H9 (cell line): ENCODE measurements around the gene LIN28B. TPM values are rescaled to one million over a fixed set of nuclear protein-coding genes. Genes with fewer than 3 reads are reported as not detected.

Experiments used
- DNase-seq: peaks from one replicate; pipeline ENCODE4 v3.0.0-alpha.2; 2017
- H2AFZ ChIP-seq: one replicate; pipeline ENCODE4 v1.6.1; 2013; ENCODE audit warnings: mild to moderate bottlenecking, low read length, control low read depth, moderate library complexity
- H2AK5ac ChIP-seq: 2 replicates; pipeline ENCODE4 v1.6.1; 2013; ENCODE audit warnings: low read length, control low read depth, mixed read lengths; ENCODE audit not compliant: insufficient read length
- H2BK120ac ChIP-seq: one replicate; pipeline ENCODE4 v1.6.1; 2013; ENCODE audit warnings: low read depth, mild to moderate bottlenecking, low read length, control low read depth, inconsistent platforms; ENCODE audit not compliant: poor library complexity, severe bottlenecking
- H2BK12ac ChIP-seq: 2 replicates; pipeline ENCODE4 v1.6.1; 2013; ENCODE audit warnings: low read length, control low read depth, mixed read lengths, low read depth; ENCODE audit not compliant: insufficient read length
- H2BK15ac ChIP-seq: 2 replicates; pipeline ENCODE4 v1.6.1; 2013; ENCODE audit warnings: low read depth, low read length, control low read depth
- H2BK20ac ChIP-seq: one replicate; pipeline ENCODE4 v1.6.1; 2013; ENCODE audit warnings: low read depth, mild to moderate bottlenecking, low read length, control low read depth, inconsistent platforms; ENCODE audit not compliant: poor library complexity, severe bottlenecking
- H2BK5ac ChIP-seq: 2 replicates; pipeline ENCODE4 v1.6.1; 2013; ENCODE audit warnings: low read length, control low read depth, mixed read lengths; ENCODE audit not compliant: insufficient read length
- H3K14ac ChIP-seq: 2 replicates; pipeline ENCODE4 v1.6.1; 2013; ENCODE audit warnings: low read length, control low read depth; ENCODE audit not compliant: insufficient read depth
- H3K18ac ChIP-seq: 2 replicates; pipeline ENCODE4 v1.6.1; 2013; ENCODE audit warnings: low read depth, mild to moderate bottlenecking, mixed read lengths, low read length, control low read depth; ENCODE audit not compliant: insufficient read length
- H3K23ac ChIP-seq: 2 replicates; pipeline ENCODE4 v1.6.1; 2013; ENCODE audit warnings: low read length, control low read depth, mixed read lengths, low read depth; ENCODE audit not compliant: insufficient read length
- H3K23me2 ChIP-seq: 2 replicates; pipeline ENCODE4 v1.6.1; 2013; ENCODE audit warnings: low read depth, mild to moderate bottlenecking, mixed read lengths, low read length, control low read depth; ENCODE audit not compliant: insufficient read length, poor library complexity, severe bottlenecking
- H3K27ac ChIP-seq: 2 replicates; pipeline ENCODE4 v1.5.1; 2013; ENCODE audit warnings: low read length, control low read depth, mixed read lengths, low read depth; ENCODE audit not compliant: insufficient read length
- H3K27me3 ChIP-seq: 2 replicates; pipeline ENCODE4 v1.6.1; 2013; ENCODE audit warnings: low read length, control low read depth, inconsistent platforms; ENCODE audit not compliant: insufficient read depth
- H3K4ac ChIP-seq: 2 replicates; pipeline ENCODE4 v1.6.1; 2013; ENCODE audit warnings: low read depth, mild to moderate bottlenecking, control low read depth, inconsistent platforms, low read length, moderate library complexity
- H3K4me1 ChIP-seq: 2 replicates; pipeline ENCODE4 v1.6.1; 2013; ENCODE audit warnings: low read length, control low read depth, inconsistent platforms; ENCODE audit not compliant: insufficient read depth
- H3K4me2 ChIP-seq: 2 replicates; pipeline ENCODE4 v1.6.1; 2013; ENCODE audit warnings: low read length, control low read depth, mixed read lengths; ENCODE audit not compliant: insufficient read length, insufficient read depth
- H3K56ac ChIP-seq: 2 replicates; pipeline ENCODE4 v1.6.1; 2013; ENCODE audit warnings: low read depth, mild to moderate bottlenecking, mixed read lengths, low read length, control low read depth; ENCODE audit not compliant: insufficient read length
- H3K79me1 ChIP-seq: 2 replicates; pipeline ENCODE4 v1.6.1; 2013; ENCODE audit warnings: low read depth, mild to moderate bottlenecking, moderate library complexity, low read length, control low read depth, inconsistent platforms; ENCODE audit not compliant: insufficient read depth, poor library complexity, severe bottlenecking
- H3K79me2 ChIP-seq: 2 replicates; pipeline ENCODE4 v1.6.1; 2013; ENCODE audit warnings: low read length, control low read depth, inconsistent platforms; ENCODE audit not compliant: insufficient read depth
- H3K9ac ChIP-seq: 2 replicates; pipeline ENCODE4 v1.6.1; 2013; ENCODE audit warnings: low read length, control low read depth, mixed read lengths; ENCODE audit not compliant: insufficient read length; ENCODE audit errors: extremely low read depth
- H3K9me3 ChIP-seq: one replicate; pipeline ENCODE4 v1.6.1; 2013; ENCODE audit warnings: low read depth, low read length, inconsistent platforms; ENCODE audit not compliant: control insufficient read depth
- H3T11ph ChIP-seq: one replicate; pipeline ENCODE4 v1.6.1; 2013; ENCODE audit warnings: mild to moderate bottlenecking, low read length, control low read depth, inconsistent platforms
- H4K20me1 ChIP-seq: one replicate; pipeline ENCODE4 v1.6.1; 2013; ENCODE audit not compliant: control insufficient read depth, insufficient read length, insufficient read depth
- H4K5ac ChIP-seq: 2 replicates; pipeline ENCODE4 v1.6.1; 2013; ENCODE audit warnings: low read depth, mild to moderate bottlenecking, mixed read lengths, low read length, control low read depth; ENCODE audit not compliant: insufficient read length
- H4K8ac ChIP-seq: replicated peaks from 2 replicates; pipeline ENCODE4 v1.6.1; 2013; ENCODE audit warnings: low read length, control low read depth, mixed read lengths, low read depth; ENCODE audit not compliant: insufficient read length
- H4K91ac ChIP-seq: 2 replicates; pipeline ENCODE4 v1.6.1; 2013; ENCODE audit warnings: low read depth, mild to moderate bottlenecking, moderate library complexity, mixed read lengths, low read length, control low read depth; ENCODE audit not compliant: insufficient read length
- H3K27ac Mint-ChIP-seq, 3 experiments: 2 replicates in 2 of 3; 3 replicates in 1 of 3; pipeline ENCODE4 v1.8.0; 2020 to 2021; ENCODE audit warnings: mixed read lengths in 3 of 3, mild to moderate bottlenecking in 1 of 3, moderate library complexity in 1 of 3
- H3K27me3 Mint-ChIP-seq: 2 replicates; pipeline ENCODE4 v1.8.0; 2021; ENCODE audit warnings: low read depth, mild to moderate bottlenecking, moderate library complexity, mixed read lengths
- H3K36me3 Mint-ChIP-seq, 3 experiments: 2 replicates in 2 of 3; 3 replicates in 1 of 3; pipeline ENCODE4 v1.8.0; 2020 to 2021; ENCODE audit warnings: low read depth in 3 of 3, mixed read lengths in 3 of 3; ENCODE audit not compliant: insufficient read depth in 1 of 3
- H3K4me1 Mint-ChIP-seq, 2 experiments: 2 replicates each; pipeline ENCODE4 v1.8.0; 2020; ENCODE audit warnings: mixed read lengths in 2 of 2
- H3K4me3 Mint-ChIP-seq, 2 experiments: 2 replicates in 1 of 2; 3 replicates in 1 of 2; pipeline ENCODE4 v1.8.0; 2020 to 2021; ENCODE audit warnings: mild to moderate bottlenecking in 2 of 2, mixed read lengths in 2 of 2, moderate library complexity in 1 of 2
- H3K9me3 Mint-ChIP-seq, 2 experiments: 2 replicates in 1 of 2; 3 replicates in 1 of 2; pipeline ENCODE4 v1.8.0; 2020; ENCODE audit warnings: mild to moderate bottlenecking in 2 of 2, mixed read lengths in 2 of 2, moderate library complexity in 1 of 2
- WGBS: extraction: QIAGEN DNeasy Blood & Tissue Kit; methylation state at CpG from one replicate; pipeline ENCODE4 v1.1.7; 2013; ENCODE audit warnings: missing lambda C conversion rate, low lambda C conversion rate, mixed read lengths; ENCODE audit not compliant: insufficient read length; ENCODE audit errors: extremely low coverage; 5-methylcytosine and 5-hydroxymethylcytosine counted together
- total RNA-seq: library from RNA; stranded (reverse); gene quantifications from 2 replicates; pipeline ENCODE4 v1.2.1, GENCODE V29; 2021
- TF ChIP-seq, protein P1 (sequence below): fragments of 200-600 bp; sonication (generic); conservative IDR thresholded peaks from 3 replicates; pipeline ENCODE4 v1.8.0; 2021; ENCODE audit warnings: antibody characterized with exemption, mild to moderate bottlenecking

The LIN28B gene
- total RNA-seq, 1 experiment from 2014 or later: 110 TPM

DNA sequence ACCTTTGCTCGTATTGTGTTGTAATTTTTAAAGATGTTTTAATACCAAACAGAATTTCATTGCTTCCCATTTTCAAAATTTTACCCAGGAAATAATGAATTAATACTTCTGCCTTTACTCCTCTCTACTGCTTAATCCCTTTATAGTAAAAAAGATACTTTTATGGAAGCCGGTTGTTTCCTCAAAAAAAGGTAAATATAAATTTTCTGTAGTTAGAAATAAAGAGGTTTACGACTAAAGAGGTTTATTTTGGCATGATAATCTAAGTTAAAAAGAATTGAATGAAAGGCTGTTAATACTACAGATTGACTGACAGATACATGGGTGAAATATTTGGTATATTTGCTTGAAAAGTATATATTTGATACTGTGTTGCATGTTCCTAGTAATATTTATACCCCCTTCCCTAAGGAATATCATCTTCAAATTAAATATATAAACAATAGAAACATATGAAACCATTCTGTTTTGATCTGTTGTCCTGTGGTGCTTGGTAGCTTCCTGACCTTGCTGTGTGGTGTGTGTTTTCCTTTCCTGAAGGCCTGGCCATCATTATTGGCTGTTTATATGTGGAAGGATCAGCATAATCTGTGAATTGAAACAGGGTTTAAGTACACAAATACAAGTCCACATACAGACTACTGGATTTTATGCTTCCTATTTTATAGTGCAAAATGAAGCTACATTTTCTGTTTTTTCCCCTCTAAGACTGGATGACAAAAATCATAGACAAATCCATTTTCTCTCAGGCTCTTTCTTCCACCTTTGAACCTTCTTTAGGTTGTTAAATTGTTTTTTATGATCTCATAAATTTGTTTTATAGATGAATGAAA is 2.3 kb downstream of the LIN28B start:
- H3K9ac ChIP-seq: peak overlapping the region; percentile 100
- Mint-ChIP-seq H3K9me3 (no peaks in the 10 kb centered on the region; a peak in 2 of 5 replicates), H3K27ac (peak overlapping the region; percentile 98 to 100 (median 100)), H3K27me3 (no peaks in the 10 kb centered on the region; the same call in 1 of the 2 replicates), H3K4me3 (peak overlapping the region; percentile 83 to 94), H3K4me1 (peaks cover 34 to 36% of the 10 kb centered on the region in 2 experiments), H3K36me3 (peaks cover 6 to 33% (median 12%) of the 10 kb centered on the region in 3 experiments; a peak in 5 of 7 replicates)
- WGBS: no CpG with 5 or more reads among the region's 3 CpGs
- no peak overlapping the region for H3K4ac ChIP-seq
- no peak overlapping the region for H2AK5ac ChIP-seq
- no peak overlapping the region for H4K8ac ChIP-seq
- no peak overlapping the region for H3K27ac ChIP-seq
- TF ChIP-seq, protein P1, sequence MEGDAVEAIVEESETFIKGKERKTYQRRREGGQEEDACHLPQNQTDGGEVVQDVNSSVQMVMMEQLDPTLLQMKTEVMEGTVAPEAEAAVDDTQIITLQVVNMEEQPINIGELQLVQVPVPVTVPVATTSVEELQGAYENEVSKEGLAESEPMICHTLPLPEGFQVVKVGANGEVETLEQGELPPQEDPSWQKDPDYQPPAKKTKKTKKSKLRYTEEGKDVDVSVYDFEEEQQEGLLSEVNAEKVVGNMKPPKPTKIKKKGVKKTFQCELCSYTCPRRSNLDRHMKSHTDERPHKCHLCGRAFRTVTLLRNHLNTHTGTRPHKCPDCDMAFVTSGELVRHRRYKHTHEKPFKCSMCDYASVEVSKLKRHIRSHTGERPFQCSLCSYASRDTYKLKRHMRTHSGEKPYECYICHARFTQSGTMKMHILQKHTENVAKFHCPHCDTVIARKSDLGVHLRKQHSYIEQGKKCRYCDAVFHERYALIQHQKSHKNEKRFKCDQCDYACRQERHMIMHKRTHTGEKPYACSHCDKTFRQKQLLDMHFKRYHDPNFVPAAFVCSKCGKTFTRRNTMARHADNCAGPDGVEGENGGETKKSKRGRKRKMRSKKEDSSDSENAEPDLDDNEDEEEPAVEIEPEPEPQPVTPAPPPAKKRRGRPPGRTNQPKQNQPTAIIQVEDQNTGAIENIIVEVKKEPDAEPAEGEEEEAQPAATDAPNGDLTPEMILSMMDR: no peak
- no peak overlapping the region for H3K14ac ChIP-seq
- H3K27me3 ChIP-seq: no peaks in the 10 kb centered on the region
- H3K9me3 ChIP-seq: no peaks in the 10 kb centered on the region
- H3K4me1 ChIP-seq: no peaks in the 10 kb centered on the region
- no peak overlapping the region for H2AFZ ChIP-seq
- no peak overlapping the region for H2BK12ac ChIP-seq
- H3K23me2 ChIP-seq: peaks cover 18% of the 10 kb centered on the region
- no peak overlapping the region for H3K18ac ChIP-seq
- no peak overlapping the region for H3K23ac ChIP-seq
- no peaks in the 10 kb centered on the region for H4K20me1 ChIP-seq
- no peak overlapping the region for H2BK15ac ChIP-seq
- no peak overlapping the region for H4K5ac ChIP-seq
- no peak for DNase-seq
- H3T11ph ChIP-seq: no peak overlapping the region
- no peak overlapping the region for H2BK20ac ChIP-seq
- H3K56ac ChIP-seq: no peak overlapping the region
- H2BK120ac ChIP-seq: no peak overlapping the region
- no peaks in the 10 kb centered on the region for H3K79me1 ChIP-seq
- peak overlapping the region; percentile 79 for H2BK5ac ChIP-seq
- H4K91ac ChIP-seq: no peak overlapping the region
- peaks cover 11% of the 10 kb centered on the region; the same call in 1 of the 2 replicates for H3K79me2 ChIP-seq
- peak overlapping the region; percentile 87 for H3K4me2 ChIP-seq
